GM18907 (cell line): ENCODE results near the gene CAPN10.
"Not testable (repeated sequence)": the region's sequence is repeated elsewhere in the genome, so short reads cannot be mapped to it uniquely, and the experiment has no call there.

Experiments used
- ATAC-seq: cut with Tn5 transposase; IDR thresholded peaks from one replicate; pipeline ENCODE4 v1.9.1; 2021; ENCODE audit warnings: mild to moderate bottlenecking, moderate library complexity; ENCODE audit not compliant: unreplicated experiment

CAPN10 gene

DNA sequence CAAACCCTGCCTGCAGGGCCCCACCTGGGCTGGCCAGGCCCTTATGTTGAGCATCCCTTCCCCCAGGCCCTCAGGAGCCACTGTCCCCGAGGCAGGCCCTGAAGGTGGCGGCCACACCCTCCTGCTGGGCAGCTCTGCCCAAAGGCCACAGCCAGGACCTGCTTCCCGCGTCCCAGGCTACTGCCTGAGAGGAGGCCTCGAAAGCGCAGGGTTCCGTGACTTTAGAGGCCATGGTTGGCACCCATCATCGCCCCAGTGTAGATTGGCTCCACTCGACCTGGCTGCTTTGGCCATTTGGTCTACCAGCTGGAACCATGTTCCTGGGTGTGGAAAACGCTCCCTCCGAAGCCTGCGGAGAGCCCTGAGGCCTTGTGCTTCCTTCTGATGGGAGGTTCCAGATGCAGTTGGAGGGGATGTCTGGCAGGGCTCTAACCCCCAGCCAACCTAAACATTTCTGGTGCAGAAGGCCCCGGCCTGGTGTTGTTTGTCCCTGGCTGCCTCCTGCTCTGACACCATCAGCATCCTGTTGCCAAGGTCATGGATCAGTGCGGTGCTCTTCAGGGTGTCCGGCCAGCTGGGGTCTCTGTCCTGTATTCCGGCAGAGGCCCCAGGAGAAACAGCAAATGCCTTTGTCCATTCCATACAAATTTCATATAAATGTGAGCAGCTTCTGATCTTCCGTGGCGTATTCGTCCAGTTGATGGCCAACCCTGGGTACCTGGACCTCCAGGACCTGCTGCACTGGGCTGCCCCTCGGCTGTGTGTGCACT, 14.7 kb downstream of the CAPN10 start:
- no peak for ATAC-seq

GRCh38 chr2:240601831-240602160, 15.3 kb downstream of the CAPN10 start:
- no peak for ATAC-seq

DNA sequence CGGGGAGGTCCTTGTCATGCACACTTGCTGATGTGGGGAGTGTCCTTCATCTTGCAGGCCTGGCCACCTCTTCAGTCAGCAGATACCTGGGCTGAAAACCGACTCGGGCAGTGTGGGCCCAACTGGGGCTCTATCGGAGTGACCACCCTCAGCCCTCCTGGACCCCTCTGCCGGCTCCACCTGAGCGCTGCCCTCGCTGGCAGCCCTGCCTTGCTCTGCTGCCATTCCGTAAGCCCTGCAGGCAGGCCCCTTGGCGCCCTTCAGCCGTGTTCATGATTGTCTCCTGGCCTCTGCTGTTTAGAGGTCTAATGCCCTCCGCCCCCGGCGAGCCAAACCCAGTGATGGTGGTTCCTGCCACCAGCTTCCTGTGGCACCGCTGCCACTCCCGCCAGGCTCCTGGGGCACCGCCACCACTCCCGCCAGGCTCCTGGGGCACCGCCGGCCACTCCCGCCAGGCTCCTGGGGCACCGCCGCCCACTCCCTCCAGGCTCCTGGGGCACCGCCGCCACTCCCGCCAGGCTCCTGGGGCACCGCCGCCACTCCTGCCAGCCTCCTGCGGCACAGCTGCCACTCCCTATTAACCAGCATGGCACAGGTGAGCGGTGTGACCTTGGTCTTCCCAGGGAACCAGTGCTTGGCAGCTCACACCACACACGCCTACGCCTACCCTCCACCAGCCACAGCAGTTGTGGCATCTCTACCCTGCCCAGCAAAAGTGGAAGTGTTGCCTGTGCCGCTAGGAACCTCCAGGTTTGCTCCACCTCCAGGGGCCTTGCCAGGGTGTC, 15.9 kb downstream of the CAPN10 start:
- ATAC-seq: no peak

DNA sequence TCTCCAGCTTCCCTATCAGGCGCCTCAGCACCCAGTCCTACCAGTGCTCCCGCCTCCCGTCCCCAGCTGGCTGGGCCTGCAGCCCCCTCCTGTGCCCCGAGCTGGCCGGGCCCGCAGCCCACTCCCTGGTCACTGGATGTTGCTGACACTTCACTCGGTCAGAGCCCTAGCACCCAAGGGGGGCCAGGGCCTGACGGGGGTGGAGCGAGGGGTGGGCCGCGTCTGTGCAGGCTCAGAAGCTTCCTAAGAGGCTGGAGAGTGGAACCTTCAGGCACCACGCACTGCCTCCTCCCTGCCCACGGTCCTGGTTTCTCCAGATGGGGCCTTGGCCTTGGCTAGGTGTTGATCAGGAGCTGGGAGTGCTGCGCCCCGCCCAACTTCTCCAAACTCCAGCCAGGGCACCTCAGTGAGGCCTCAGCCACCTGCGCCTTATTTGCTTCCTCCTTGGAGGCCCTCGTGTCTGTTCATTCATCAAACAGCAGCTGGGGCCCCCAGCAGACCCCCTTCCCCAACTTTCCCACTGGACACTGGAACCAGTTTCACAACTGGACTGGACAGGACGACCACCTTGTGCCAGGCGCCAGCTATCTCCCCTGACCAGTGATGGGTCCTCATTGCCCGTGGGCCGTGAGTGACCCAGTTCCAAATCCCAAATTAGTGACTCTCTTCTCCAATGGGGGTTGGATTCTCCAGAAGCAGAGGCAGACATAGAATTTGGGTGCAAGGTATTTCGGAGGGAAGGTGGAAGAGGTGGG, 16.7 kb downstream of the CAPN10 start:
- no peak for ATAC-seq

DNA sequence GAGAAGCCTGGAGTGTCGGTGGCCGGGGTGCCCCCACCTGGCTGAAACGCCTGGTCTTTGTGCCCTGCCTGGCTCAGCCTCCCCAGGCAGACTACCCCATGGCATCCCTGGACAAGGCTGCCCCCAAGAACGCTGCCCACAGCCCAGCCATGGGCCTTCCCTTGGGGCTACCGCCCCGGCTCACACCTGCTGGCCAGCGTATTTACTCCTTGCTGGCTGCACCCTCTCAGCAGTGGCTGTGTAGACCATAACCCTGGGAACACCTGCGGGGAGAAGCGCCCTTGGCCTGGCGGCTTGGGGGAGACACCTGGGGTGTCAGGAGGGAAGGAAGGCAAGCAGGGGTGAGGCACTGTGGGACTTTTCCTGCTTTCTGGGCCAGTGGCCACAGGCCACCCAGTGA, 17.3 kb downstream of the CAPN10 start:
- ATAC-seq: no peak

DNA sequence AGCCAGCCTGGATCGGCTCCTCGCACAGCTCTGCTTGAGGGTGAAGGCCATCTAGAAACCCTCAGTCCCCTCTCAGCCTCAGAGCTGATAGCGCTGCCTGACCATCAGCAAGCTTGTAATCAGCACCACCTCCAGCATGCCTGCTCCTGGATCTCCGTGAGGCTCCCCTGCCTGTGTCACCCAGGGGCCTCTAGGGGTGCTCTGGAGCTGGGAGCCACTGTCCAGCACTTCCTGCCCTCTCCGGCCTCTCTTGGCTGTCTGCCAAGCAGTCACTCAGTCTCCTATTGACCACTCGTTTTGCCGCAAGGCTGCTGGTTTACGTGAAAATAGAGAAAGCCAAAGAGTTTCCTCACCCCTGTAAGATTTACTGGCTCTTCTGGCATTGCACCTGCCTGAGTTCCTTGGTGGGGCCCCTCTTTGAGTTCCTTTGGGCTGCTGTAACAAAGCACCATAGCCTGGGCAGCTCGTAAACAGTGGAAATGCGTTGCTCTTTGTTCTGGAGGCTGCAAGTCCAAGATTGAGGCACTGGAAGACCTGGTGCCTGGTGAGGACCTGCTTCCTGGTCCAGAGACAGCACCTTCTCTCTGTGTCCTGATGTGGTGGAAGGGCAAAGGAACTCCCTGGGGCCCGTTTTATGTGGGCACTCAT, 17.9 kb downstream of the CAPN10 start:
- ATAC-seq: no peak

DNA sequence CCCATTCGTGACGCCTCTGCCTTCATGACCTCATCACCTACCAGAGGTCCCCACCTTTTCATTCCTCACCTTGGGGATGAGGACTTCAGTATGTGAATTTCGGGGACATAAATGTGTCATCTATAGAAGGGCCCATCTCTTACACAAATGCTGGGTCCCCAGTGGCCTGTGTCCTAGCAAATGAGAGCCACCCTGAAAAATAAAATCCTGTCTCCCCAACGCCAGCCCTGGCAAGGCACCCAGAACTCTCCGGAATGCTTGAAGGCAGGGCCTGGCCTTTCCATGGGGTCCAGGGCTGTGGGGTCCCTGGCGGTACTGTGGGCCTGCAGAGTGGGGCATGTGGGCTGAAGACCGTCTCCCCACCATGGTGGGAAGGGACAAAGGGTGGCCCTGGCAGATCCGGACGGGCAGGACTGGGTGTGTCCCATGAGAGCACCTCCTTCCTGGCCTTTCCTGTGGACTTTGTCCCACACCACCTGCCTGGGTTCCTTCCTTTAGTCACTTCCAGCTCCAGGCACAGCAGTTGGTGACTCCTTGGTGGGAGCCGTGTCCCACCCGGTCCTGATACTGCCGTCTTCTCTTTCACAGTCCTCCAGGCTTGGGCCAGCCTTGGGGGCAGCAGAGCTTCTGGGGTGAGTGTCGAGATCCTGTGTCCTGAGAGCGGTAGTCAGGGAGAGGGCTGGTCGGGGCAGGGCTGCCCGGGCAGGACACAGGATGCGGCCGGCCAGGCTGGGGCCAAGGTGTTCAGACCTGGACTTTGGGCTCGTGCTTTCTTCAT, 18.6 kb downstream of the CAPN10 start:
- ATAC-seq: no peak

DNA sequence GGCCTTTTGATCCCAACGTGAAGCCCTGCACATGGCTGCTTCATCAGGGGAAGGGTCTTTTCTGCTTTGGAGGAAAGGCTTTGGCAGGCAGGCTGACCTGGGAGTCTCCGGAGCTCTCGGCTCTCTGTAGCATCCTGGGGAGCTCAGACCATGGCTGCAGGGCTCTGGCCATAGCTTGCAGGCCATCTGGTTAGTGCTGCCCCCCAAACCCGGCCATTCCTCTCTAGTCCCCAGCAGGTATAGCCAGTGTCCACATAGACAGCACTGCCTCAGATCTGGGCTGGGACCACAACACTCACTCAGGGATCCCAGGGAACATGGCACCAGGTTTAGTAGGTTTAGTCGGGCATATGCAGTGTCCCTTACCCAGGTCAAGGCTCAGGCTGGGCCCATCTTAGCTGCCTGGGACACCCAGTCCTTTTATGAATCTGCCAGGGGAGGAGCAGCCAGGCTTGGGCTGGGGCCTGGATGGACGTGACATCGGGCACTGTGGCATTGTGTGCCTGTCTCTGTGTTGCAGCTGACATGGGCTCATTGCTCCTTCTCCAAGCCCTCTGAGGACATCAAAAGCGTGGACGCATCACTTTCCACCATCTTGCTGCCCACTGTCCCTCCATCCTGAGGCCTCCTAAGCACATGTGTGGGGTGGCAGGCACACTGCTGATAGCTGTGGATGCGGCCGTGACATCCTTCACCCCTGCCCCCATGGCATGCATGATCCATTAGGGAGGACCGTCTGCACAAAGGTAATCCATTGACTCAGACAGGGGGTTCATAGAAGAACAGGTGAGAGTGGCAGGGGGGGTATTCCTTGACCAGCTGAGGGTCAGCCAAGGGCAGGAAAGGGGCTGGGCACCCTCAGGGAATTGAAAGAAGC, 19.6 kb downstream of the CAPN10 start:
- no peak for ATAC-seq

DNA sequence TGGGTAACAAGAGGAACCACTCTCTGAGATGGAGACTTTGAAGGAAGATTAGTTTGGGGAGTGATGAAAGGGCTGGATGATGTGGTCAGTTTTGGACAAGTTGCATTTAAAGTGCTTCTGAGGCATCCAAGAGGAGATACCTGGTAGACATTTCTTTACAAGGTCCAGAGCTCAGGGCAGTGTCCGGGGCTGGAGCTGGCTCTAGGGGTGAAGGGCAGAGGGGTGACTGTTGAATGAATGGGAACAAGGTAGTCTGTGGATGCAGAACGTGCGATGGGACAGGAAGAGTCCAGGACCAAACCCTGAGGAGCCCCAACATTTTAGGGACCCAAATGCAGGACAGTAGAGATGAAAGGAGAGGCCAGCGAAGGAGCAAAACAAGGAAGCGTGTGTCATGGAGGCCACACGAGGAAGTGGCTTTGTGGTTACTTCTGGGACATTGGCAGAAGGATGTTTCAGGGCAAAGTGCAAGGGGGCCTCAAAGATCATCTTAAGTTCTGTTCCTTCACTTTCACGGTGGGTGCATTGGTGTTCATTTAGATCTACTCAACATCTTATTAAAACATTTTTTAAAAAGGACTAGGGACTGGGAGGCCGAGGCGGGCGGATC, 25.2 kb downstream of the CAPN10 start:
- ATAC-seq: no peak

DNA sequence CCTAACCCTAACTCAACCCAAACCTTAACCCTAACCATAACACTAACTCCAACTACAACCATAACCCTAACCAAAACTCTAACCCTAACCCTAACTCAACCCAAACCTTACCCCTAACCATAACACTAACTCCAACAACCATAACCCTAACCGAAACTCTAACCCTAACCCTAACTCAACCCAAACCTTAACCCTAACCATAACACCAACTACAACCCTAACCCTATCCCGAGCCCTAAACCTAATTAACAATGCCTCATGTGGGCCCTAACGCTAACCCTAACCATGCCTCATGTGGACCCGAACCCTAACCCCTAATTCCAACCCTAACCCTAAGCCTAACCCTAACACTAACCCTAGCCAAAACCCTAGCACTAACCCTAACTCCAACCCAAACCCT, 27.2 kb downstream of the CAPN10 start:
- ATAC-seq: no peak

GRCh38 chr2:240614391-240614790, 27.9 kb downstream of the CAPN10 start:
- no peak for ATAC-seq

- no peak for ATAC-seq
Observed at GRCh38 chr2:240615396-240615795, 28.9 kb downstream of the CAPN10 start.

GRCh38 chr2:240615820-240616547, 29.4 kb downstream of the CAPN10 start:
- ATAC-seq: no peak

- not testable (repeated sequence) for ATAC-seq
Observed at GRCh38 chr2:240616860-240617666, 30.5 kb downstream of the CAPN10 start.

DNA sequence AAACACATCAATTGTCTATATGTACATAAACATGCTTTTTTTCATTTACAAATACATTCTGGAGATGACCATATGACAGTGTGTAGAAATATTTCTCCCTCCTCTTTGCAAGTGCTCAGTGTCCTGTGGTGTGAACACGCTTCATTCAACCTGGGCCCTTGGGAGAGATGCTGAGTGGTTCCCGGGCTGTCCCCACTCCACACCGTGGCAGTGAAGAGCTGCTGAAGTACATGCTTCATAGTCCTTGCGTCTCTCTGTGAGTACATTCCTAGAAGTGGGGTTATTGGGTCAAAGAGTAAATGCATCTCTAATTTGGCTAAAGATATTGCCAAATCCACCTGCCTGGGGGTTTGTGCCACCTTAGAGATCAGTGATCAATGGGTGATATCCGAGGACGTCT, 32.2 kb downstream of the CAPN10 start:
- ATAC-seq: no peak

DNA sequence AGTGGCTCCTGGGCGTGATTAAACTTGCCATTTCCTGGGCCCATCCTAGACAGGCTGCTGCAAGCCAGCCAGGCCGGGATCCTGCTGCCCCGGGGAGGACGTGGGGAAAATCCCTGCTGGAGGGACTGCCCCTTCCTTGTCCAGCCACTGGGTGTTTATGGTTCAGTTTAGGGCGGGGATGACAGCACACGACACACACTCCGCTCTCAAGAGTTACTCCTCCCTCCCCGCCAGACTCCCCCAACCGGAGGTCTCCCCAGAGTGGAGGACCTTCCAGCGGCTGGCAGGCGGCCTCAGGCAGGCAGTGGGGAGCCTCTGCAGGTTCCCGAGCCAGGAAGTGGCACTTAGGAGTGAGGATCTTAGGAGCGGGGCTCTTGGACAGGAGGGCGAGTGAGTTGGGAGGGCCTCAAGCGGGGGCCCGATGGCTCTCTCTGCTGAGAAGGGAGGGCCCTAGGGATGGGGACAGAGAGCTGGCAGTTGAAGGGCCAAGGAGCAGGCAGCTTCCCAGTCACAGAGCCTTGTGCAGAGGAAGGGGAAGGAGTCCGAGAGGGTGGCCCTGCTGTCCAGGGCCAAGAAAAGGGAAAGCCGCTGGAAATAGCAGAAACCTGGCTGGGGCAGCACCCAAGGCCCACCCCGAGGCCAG, 33.1 kb downstream of the CAPN10 start:
- no peak for ATAC-seq

GRCh38 chr2:240620149-240620731, 33.7 kb downstream of the CAPN10 start:
- no peak for ATAC-seq
